ENCODE results near the gene SLC35G6. TPM values are rescaled to one million over a fixed set of nuclear protein-coding genes. Genes with fewer than 3 reads are reported as not detected.

Gene SLC35G6
- total RNA-seq, 4 donors from 2014 or later = not detected

DNA sequence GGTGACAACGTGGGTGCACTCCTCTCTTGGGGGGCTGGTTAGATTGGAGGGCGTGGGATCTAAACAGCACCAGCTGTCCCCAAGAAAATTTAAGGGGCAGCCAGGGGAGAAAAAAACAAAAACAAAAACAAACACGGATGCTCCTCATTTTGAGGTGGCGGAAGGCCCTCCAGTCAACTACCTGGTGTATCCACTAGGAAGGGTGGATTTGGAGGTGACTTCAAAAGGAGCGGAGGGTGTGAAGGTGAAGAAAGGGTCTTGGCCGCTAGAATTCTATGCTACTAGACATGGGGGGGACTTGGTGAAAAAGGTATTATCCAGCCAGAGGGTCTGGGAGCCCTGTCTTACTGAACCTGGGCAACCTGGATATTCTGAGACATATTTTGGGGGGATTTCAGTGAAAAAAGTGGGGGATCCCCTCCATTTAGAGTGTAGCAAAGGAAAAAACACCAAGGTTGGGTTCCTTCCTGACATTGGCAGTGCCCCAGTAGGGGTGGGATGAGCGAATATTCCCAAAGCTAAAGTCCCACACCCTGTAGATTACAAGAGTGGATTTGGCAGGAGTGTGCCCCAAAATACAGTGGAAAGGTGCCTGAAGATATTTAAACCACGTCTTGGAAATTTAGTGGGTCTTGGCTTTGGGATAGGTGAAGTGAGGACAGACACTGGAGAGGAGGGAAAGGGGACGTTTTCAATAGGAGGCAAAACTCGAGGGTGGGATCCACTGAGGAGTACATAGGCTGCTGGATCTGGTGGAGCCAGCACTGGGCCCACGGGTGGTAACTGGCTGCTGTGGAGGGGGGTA, 42.4 kb upstream of the SLC35G6 start:
- TF ChIP-seq, protein P1, sequence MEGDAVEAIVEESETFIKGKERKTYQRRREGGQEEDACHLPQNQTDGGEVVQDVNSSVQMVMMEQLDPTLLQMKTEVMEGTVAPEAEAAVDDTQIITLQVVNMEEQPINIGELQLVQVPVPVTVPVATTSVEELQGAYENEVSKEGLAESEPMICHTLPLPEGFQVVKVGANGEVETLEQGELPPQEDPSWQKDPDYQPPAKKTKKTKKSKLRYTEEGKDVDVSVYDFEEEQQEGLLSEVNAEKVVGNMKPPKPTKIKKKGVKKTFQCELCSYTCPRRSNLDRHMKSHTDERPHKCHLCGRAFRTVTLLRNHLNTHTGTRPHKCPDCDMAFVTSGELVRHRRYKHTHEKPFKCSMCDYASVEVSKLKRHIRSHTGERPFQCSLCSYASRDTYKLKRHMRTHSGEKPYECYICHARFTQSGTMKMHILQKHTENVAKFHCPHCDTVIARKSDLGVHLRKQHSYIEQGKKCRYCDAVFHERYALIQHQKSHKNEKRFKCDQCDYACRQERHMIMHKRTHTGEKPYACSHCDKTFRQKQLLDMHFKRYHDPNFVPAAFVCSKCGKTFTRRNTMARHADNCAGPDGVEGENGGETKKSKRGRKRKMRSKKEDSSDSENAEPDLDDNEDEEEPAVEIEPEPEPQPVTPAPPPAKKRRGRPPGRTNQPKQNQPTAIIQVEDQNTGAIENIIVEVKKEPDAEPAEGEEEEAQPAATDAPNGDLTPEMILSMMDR (IDR thresholded peaks at IDR 0.05; ENCODE audit: low read depth) = no peak

GRCh38 chr17:7439462-7440112, 41.7 kb upstream of the SLC35G6 start, which contains the start of gene FGF11:
Gene FGF11 (plus strand): TSS chr17:7439512. CDS start chr17:7439621, 109 bp downstream.
- TF ChIP-seq, protein P1 (IDR thresholded peaks at IDR 0.05; ENCODE audit: low read depth) = no peak

DNA sequence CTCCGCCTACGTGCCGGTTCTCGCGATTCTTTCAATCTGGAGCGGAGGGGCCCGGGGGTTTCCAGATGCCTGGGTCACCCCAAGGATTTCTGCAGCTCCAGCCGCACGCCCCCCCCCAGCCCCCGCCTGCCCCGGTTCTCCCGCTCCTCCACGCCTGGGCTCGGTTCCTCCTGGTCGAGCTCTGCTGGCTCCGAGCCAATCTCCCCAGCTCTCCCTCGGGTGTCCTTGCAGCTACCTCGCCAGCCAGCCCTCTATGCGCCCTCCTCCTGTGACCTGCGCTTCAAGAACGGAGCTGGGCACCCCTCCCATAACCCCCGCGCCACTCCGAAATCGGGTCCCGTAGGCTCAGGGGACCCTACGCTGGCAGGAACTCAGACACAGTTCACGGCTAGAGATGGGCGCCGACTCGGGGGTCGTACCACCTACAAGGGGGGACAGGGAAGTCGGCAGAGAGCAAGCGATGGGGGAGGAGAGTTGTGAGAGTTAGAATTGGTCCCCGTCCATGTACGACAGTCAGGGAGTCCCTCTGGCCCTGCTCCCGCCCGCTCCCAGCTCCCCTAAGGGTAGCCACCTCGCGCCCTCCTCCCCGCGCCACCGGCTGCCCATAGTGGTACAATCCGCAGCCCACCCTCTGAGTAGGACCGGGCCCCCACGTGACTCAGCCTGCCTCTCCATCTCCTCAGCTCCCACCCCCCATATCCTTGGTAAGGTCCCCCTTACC, 41.0 kb upstream of the SLC35G6 start:
- TF ChIP-seq, protein P1 (IDR thresholded peaks at IDR 0.05; ENCODE audit: low read depth) = no peak

GRCh38 chr17:7440834-7441195, 40.4 kb upstream of the SLC35G6 start:
- TF ChIP-seq, protein P1 (IDR thresholded peaks at IDR 0.05; ENCODE audit: low read depth) = no peak

- TF ChIP-seq, protein P1 (IDR thresholded peaks at IDR 0.05; ENCODE audit: low read depth) = no peak
These were observed 40.0 kb upstream of the SLC35G6 start for GRCh38 chr17:7441266-7441665.

DNA sequence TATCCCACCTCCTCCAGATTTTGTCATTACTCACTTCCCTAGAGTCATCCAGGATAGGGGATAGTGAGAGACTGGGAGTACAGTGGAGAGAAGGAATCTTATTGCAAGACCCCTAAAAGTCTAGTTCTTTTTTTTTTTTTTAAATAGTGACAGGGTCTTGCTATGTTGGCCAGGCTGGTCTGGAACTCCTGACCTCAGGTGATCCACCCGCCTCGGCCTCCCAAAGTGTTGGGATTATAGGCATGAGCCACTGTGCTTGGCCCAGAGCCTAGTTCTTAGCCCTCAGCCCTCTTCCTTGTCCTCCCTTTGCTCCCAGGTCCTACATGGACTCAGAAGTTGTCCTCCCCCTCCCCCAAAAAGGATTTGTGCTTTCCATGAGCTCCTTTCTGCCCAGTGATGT, 39.1 kb upstream of the SLC35G6 start:
- TF ChIP-seq, protein P1 (IDR thresholded peaks at IDR 0.05; ENCODE audit: low read depth) = no peak

Measured in subcutaneous adipose tissue (tissue), 4 donors.